Measurements from ENCODE around the gene SLC39A5.

SLC39A5 gene

DNA sequence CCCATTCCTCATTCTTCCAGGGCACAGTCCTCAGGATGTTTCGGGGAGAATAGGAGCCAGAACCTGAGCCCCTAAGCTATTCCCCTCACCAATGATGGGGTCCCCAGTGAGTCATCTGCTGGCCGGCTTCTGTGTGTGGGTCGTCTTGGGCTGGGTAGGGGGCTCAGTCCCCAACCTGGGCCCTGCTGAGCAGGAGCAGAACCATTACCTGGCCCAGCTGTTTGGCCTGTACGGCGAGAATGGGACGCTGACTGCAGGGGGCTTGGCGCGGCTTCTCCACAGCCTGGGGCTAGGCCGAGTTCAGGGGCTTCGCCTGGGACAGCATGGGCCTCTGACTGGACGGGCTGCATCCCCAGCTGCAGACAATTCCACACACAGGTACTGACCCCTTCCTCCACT is 1.3 kb downstream of the SLC39A5 start:
- H3K4me3 ChIP-seq (replicated peaks; ENCODE audit: low read depth, low read length): no peak overlapping the region
- no peaks in the 10 kb centered on the region for H3K27me3 ChIP-seq (replicated peaks; ENCODE audit: control insufficient read depth, insufficient read depth, low read length)
- no peak for DNase-seq (ENCODE audit: extremely low read depth, insufficient read length)
- peaks cover 1% of the 10 kb centered on the region for H3K36me3 ChIP-seq (ENCODE audit: control insufficient read depth, insufficient read depth, low read length)
- TF ChIP-seq, protein P1, sequence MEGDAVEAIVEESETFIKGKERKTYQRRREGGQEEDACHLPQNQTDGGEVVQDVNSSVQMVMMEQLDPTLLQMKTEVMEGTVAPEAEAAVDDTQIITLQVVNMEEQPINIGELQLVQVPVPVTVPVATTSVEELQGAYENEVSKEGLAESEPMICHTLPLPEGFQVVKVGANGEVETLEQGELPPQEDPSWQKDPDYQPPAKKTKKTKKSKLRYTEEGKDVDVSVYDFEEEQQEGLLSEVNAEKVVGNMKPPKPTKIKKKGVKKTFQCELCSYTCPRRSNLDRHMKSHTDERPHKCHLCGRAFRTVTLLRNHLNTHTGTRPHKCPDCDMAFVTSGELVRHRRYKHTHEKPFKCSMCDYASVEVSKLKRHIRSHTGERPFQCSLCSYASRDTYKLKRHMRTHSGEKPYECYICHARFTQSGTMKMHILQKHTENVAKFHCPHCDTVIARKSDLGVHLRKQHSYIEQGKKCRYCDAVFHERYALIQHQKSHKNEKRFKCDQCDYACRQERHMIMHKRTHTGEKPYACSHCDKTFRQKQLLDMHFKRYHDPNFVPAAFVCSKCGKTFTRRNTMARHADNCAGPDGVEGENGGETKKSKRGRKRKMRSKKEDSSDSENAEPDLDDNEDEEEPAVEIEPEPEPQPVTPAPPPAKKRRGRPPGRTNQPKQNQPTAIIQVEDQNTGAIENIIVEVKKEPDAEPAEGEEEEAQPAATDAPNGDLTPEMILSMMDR (IDR thresholded peaks at IDR 0.05; ENCODE audit: insufficient read depth, low read length, poor library complexity, severe bottlenecking): no peak

DNA sequence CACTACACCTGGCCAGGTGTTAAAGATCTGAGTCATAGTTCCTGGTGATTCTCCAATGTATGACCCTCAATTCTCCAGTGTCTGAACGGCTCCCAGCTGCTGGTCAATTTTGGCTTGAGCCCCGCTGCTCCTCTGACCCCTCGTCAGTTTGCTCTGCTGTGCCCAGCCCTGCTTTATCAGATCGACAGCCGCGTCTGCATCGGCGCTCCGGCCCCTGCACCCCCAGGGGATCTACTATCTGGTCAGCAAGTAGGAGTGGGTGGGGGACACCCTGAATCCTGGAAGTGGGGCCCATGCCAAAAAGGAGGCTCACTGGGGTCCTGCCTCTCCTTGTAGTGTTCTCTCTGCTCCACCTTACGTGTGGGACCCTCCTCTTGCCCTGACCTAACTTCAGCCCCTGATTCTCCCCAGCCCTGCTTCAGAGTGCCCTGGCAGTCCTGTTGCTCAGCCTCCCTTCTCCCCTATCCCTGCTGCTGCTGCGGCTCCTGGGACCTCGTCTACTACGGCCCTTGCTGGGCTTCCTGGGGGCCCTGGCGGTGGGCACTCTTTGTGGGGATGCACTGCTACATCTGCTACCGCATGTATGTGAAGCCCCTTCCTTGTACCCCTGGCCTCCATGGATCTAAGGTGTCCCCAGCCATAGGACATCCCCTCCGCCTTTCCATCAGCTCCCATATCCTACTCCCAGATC is 5.0 kb downstream of the SLC39A5 start:
- TF ChIP-seq, protein P1 (IDR thresholded peaks at IDR 0.05; ENCODE audit: insufficient read depth, low read length, poor library complexity, severe bottlenecking): no peak
- H3K4me3 ChIP-seq (replicated peaks; ENCODE audit: low read depth, low read length): no peak overlapping the region
- no peaks in the 10 kb centered on the region; the same call in 1 of the 2 replicates for H3K36me3 ChIP-seq (ENCODE audit: control insufficient read depth, insufficient read depth, low read length)
- no peak for DNase-seq (ENCODE audit: extremely low read depth, insufficient read length)
- no peaks in the 10 kb centered on the region for H3K27me3 ChIP-seq (replicated peaks; ENCODE audit: control insufficient read depth, insufficient read depth, low read length)

DNA sequence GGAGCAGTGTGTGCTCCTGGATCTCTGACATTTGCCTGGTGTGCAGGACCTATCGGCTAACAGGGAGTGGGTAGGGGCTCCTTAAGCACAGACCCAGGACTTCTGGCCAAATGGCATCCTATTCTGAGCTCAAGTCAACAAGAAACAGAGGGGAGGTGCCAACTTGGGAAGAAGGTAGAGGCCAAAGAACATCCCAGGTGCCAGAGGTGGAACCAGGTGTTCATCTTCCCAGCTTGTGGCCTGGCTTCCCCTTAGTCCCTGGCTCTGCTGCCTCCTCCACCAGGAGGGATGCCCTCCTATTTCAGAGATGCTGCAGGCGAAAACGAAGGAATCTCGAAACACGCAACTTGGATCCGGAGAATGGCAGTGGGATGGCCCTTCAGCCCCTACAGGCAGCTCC is 6.2 kb downstream of the SLC39A5 start:
- DNase-seq (ENCODE audit: extremely low read depth, insufficient read length): no peak
- no peaks in the 10 kb centered on the region for H3K27me3 ChIP-seq (replicated peaks; ENCODE audit: control insufficient read depth, insufficient read depth, low read length)
- no peak overlapping the region for H3K4me3 ChIP-seq (replicated peaks; ENCODE audit: low read depth, low read length)
- H3K36me3 ChIP-seq (ENCODE audit: control insufficient read depth, insufficient read depth, low read length): no peaks in the 10 kb centered on the region; the same call in 1 of the 2 replicates
- TF ChIP-seq, protein P1 (IDR thresholded peaks at IDR 0.05; ENCODE audit: insufficient read depth, low read length, poor library complexity, severe bottlenecking): no peak

DNA sequence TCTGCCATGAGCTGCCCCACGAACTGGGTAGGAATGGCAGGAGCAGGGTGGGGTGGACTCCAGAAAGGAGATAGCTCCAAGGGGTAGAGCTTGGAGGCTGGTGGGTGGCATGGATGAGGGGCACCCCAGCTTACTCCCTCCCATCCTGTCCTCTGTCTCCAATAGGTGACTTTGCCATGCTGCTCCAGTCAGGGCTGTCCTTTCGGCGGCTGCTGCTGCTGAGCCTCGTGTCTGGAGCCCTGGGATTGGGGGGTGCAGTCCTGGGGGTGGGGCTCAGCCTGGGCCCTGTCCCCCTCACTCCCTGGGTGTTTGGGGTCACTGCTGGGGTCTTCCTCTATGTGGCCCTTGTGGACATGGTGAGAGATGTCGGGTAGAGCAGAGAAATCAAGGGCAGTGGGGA is 7.1 kb downstream of the SLC39A5 start:
- Histone ChIP-seq H3K27me3 (replicated peaks; ENCODE audit: control insufficient read depth, insufficient read depth, low read length) (no peaks in the 10 kb centered on the region), H3K4me3 (replicated peaks; ENCODE audit: low read depth, low read length) (no peak overlapping the region), H3K36me3 (ENCODE audit: control insufficient read depth, insufficient read depth, low read length) (no peaks in the 10 kb centered on the region; the same call in 1 of the 2 replicates)
- TF ChIP-seq, protein P1 (IDR thresholded peaks at IDR 0.05; ENCODE audit: insufficient read depth, low read length, poor library complexity, severe bottlenecking): no peak
- no peak for DNase-seq (ENCODE audit: extremely low read depth, insufficient read length)

DNA sequence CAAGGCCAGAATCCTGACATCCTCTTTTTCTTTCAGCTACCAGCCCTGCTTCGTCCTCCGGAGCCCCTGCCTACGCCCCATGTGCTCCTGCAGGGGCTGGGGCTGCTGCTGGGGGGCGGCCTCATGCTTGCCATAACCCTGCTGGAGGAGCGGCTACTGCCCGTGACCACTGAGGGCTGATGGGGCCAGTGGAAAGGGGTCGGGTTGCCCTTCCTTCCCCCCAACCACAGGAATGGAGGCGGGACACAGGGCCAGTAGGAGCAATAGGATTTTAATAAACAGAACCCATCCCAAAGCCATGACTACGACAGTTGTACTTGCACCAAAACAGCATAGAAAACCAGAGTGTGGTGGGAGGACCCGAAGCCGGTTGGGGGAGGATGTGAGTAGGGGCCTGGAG is 7.7 kb downstream of the SLC39A5 start:
- no peak for DNase-seq (ENCODE audit: extremely low read depth, insufficient read length)
- no peaks in the 10 kb centered on the region; the same call in none of the 2 replicates for H3K36me3 ChIP-seq (ENCODE audit: control insufficient read depth, insufficient read depth, low read length)
- no peaks in the 10 kb centered on the region for H3K27me3 ChIP-seq (replicated peaks; ENCODE audit: control insufficient read depth, insufficient read depth, low read length)
- H3K4me3 ChIP-seq (replicated peaks; ENCODE audit: low read depth, low read length): no peak overlapping the region
- TF ChIP-seq, protein P1 (IDR thresholded peaks at IDR 0.05; ENCODE audit: insufficient read depth, low read length, poor library complexity, severe bottlenecking): no peak

Data from GM06990 (cell line).